Activated CD8-positive, alpha-beta T cell treated with anti-CD3 and anti-CD28 coated beads, Interleukin-2, amount 10 ng/mL, durations not matched to agents 7 days and 5 days (primary cell): ENCODE results near the gene EHBP1. TPM values are rescaled to one million over a fixed set of nuclear protein-coding genes. Genes with fewer than 3 reads are reported as not detected.
"Not testable (repeated sequence)": the region's sequence is repeated elsewhere in the genome, so short reads cannot be mapped to it uniquely, and the experiment has no call there.

Experiments used
- ATAC-seq: fragments of 150-1000 bp; cut with Tn5 transposase; one replicate; pipeline ENCODE4 v1.10.0; 2021; ENCODE audit warnings: moderate library complexity
- CTCF ChIA-PET: fragments of 350-600 bp; sonication (Branson Sonifier 250); formaldehyde crosslinking; loops from one replicate; lab custom pipeline; 2021; ENCODE audit warnings: antibody characterized with exemption; lab: Charles Lee
- POLR2A ChIA-PET: fragments of 350-600 bp; sonication (Branson Sonifier 250); formaldehyde crosslinking; loops from one replicate; lab custom pipeline; 2021; ENCODE audit warnings: antibody characterized with exemption; lab: Charles Lee
- DNase-seq: peaks from one replicate; pipeline ENCODE4 v3.0.0-alpha.2; 2020
- H3K27ac Mint-ChIP-seq: one replicate; pipeline ENCODE4 v1.8.0; 2021; ENCODE audit warnings: mild to moderate bottlenecking, mixed read lengths
- H3K27me3 Mint-ChIP-seq: one replicate; pipeline ENCODE4 v1.8.0; 2021; ENCODE audit warnings: low read depth, mixed read lengths
- H3K36me3 Mint-ChIP-seq: one replicate; pipeline ENCODE4 v1.8.0; 2021; ENCODE audit warnings: low read depth, mixed read lengths
- H3K4me1 Mint-ChIP-seq: one replicate; pipeline ENCODE4 v1.8.0; 2021; ENCODE audit warnings: low read depth, mixed read lengths
- H3K4me3 Mint-ChIP-seq: one replicate; pipeline ENCODE4 v1.8.0; 2021; ENCODE audit warnings: mild to moderate bottlenecking, mixed read lengths
- H3K9me3 Mint-ChIP-seq: one replicate; pipeline ENCODE4 v1.8.0; 2022; ENCODE audit warnings: mixed read lengths; ENCODE audit not compliant: insufficient read depth
- total RNA-seq, 2 experiments: library from RNA; stranded (reverse); gene quantifications; one replicate each; pipeline ENCODE4 v1.2.3, GENCODE V29; 2021

The EHBP1 gene
- total RNA-seq, 2 experiments from 2014 or later, result 23.4 to 26.3 TPM

- CTCF ChIA-PET, result no interaction called here
- Mint-ChIP-seq H3K27ac (no peak overlapping the region), H3K36me3 (no peaks in the 10 kb centered on the region), H3K4me1 (peaks cover 4% of the 10 kb centered on the region), H3K27me3 (no peaks in the 10 kb centered on the region), H3K4me3 (no peak overlapping the region), H3K9me3 (no peaks in the 10 kb centered on the region)
- DNase-seq (no peak), ATAC-seq (no peak)
- POLR2A ChIA-PET, result no interaction called here
These were observed 36.6 kb downstream of the EHBP1 start for GRCh38 chr2:62741954-62742722.

DNA sequence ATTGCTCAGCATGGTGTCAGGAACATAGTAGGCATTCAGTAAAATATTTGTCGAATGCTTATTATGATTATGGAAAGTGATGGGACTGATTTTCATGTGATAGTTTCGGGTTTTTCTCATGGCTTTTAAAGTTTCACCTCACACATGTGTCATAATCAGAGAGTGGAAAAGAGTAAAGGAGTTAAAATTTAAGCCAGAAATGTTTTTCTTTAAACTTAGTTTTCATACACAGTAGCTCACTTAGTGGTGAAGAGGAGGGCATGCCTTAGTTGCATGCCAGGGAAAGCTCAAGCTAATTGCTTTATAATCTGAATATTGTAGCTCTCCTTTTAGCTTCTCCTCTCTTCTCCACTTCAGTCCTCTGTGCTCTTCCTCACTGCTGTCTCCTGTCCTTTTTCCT, 38.0 kb downstream of the EHBP1 start:
- ATAC-seq, result no peak
- no peaks in the 10 kb centered on the region for H3K36me3 Mint-ChIP-seq
- H3K4me1 Mint-ChIP-seq, result peaks cover 4% of the 10 kb centered on the region
- H3K4me3 Mint-ChIP-seq, result no peak overlapping the region
- POLR2A ChIA-PET, result no interaction called here
- no peak overlapping the region for H3K27ac Mint-ChIP-seq
- CTCF ChIA-PET, result no interaction called here
- no peak for DNase-seq
- H3K9me3 Mint-ChIP-seq, result no peaks in the 10 kb centered on the region
- no peaks in the 10 kb centered on the region for H3K27me3 Mint-ChIP-seq

DNA sequence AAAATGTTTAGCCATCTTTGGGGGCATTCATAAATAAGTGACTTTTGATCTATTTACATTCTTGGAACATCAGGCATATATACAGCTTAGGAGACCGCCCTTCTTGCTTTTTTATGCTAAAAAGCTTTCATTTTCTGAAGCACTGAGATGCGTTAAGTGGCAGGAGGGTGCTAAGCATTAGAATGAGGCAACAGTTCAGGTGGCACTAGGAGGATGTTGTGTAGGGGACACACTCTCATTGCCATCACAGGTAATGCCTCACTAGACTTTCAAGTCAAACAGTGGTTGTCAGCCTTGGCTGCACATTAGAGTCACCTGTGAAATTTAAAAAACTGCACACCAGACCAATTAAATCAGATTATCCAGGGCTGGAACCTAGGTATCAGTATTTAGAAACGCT, 39.1 kb downstream of the EHBP1 start:
- no peak for ATAC-seq
- H3K4me3 Mint-ChIP-seq, result no peak overlapping the region

DNA sequence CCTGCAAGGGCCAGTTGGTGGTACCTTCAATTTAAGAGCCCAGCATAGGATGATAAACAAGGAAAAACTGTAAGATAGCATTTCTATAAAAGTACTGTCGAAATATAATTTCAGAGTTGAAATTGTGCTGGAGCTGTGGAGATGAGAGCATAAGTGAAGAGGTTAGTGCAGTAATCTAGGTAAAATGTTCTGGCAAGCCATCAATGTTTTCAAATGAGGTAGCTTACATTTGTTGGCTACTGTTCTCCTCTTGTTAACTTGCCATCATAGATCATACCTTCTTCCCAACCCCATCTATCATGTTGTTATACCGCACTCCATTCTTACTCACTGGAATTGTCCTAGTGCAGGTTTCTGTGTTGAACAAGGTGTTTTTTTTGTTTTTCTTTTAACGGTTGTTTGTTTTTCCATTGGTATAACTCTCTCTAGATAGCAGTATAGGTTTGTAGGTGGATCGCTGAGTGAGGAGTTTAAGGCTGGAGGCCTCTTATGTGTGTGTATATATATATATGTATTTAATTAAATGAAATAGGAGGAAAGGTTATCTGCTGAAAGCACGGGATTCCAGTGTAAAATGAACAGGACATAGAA, 40.5 kb downstream of the EHBP1 start:
- ATAC-seq (no peak), DNase-seq (no peak)
- no peak overlapping the region for H3K4me3 Mint-ChIP-seq
- no peaks in the 10 kb centered on the region for H3K4me1 Mint-ChIP-seq
- no peak overlapping the region for H3K27ac Mint-ChIP-seq
- H3K9me3 Mint-ChIP-seq, result no peaks in the 10 kb centered on the region
- POLR2A ChIA-PET, result no interaction called here
- no peaks in the 10 kb centered on the region for H3K27me3 Mint-ChIP-seq
- peaks cover 9% of the 10 kb centered on the region for H3K36me3 Mint-ChIP-seq
- CTCF ChIA-PET, result no interaction called here

More for the DNA sequence above, 39.1 kb downstream of the EHBP1 start:
- Mint-ChIP-seq H3K36me3 (peaks cover 1% of the 10 kb centered on the region), H3K9me3 (no peaks in the 10 kb centered on the region), H3K4me1 (no peaks in the 10 kb centered on the region), H3K27ac (no peak overlapping the region), H3K27me3 (no peaks in the 10 kb centered on the region)
- ChIA-PET CTCF (no interaction called here), POLR2A (interaction anchor here (0.6 kb wide), 1 partner anchor 181 kb away, joined by 3 read pairs; no protein-coding TSS in a partner anchor)
- DNase-seq, result no peak

DNA sequence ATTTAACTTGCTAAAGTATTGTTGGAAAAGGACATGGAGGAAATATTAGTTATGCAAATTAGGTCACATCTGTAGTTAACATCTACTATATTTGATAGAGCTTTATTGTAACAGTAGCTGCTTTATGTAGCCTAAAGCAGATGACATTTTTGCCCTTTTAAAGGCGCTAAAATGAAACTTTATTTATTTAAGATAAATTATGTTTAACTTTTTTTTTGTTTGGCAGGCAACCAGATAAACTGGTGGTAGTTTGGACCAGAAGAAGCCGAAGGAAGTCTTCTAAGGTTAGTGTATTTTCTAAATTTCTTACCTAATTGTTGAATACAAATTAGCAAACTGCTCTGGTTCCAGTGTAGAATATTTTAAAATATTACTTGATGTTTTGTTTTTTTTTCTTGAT, 41.7 kb downstream of the EHBP1 start:
- H3K4me3 Mint-ChIP-seq, result no peak overlapping the region
- CTCF ChIA-PET, result no interaction called here
- DNase-seq, result no peak

GRCh38 chr2:62747876-62748275, 42.4 kb downstream of the EHBP1 start:
- DNase-seq (no peak), ATAC-seq (no peak)
- Mint-ChIP-seq H3K4me3 (no peak overlapping the region), H3K9me3 (peaks cover 4% of the 10 kb centered on the region), H3K4me1 (no peaks in the 10 kb centered on the region), H3K27me3 (no peaks in the 10 kb centered on the region), H3K36me3 (peaks cover 14% of the 10 kb centered on the region), H3K27ac (no peak overlapping the region)
- ChIA-PET POLR2A (no interaction called here), CTCF (no interaction called here)

More for the DNA sequence above, 41.7 kb downstream of the EHBP1 start:
- ATAC-seq, result no peak
- no peaks in the 10 kb centered on the region for H3K27me3 Mint-ChIP-seq
- peaks cover 3% of the 10 kb centered on the region for H3K9me3 Mint-ChIP-seq
- H3K27ac Mint-ChIP-seq, result no peak overlapping the region
- peaks cover 12% of the 10 kb centered on the region for H3K36me3 Mint-ChIP-seq
- no peaks in the 10 kb centered on the region for H3K4me1 Mint-ChIP-seq
- POLR2A ChIA-PET, result no interaction called here

DNA sequence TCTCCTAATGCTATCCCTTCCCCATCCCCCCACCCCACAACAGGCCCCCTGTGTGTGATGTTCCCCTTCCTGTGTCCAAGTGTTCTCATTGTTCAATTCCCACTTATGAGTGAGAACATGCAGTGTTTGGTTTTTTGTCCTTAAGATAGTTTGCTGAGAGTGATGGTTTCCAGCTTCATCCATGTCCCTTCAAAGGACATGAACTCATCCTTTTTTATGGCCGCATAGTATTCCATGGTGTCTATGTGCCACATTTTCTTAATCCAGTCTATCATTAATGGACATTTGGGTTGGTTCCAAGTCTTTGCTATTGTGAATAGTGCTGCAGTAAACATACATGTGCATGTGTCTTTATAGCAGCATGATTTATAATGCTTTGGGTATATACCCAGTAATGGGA, 43.6 kb downstream of the EHBP1 start:
- Mint-ChIP-seq H3K9me3 (peaks cover 12% of the 10 kb centered on the region), H3K36me3 (peaks cover 14% of the 10 kb centered on the region)
- ATAC-seq, CTCF ChIA-PET, H3K27ac Mint-ChIP-seq, DNase-seq, H3K4me3 Mint-ChIP-seq, POLR2A ChIA-PET, H3K4me1 Mint-ChIP-seq, H3K27me3 Mint-ChIP-seq: not testable (repeated sequence)

- CTCF ChIA-PET, result no interaction called here
- Mint-ChIP-seq H3K9me3 (peaks cover 11% of the 10 kb centered on the region), H3K36me3 (peaks cover 7% of the 10 kb centered on the region), H3K27ac (no peak overlapping the region), H3K4me1 (peaks cover 3% of the 10 kb centered on the region), H3K4me3 (no peak overlapping the region), H3K27me3 (no peaks in the 10 kb centered on the region)
- POLR2A ChIA-PET, result no interaction called here
- ATAC-seq, result no peak
- DNase-seq, result no peak
These were observed 51.5 kb downstream of the EHBP1 start for GRCh38 chr2:62757029-62757428.

GRCh38 chr2:62760026-62760425, 54.5 kb downstream of the EHBP1 start:
- H3K36me3 Mint-ChIP-seq, result peaks cover 2% of the 10 kb centered on the region
- H3K9me3 Mint-ChIP-seq, result no peaks in the 10 kb centered on the region
- H3K4me1 Mint-ChIP-seq, result no peaks in the 10 kb centered on the region
- no peaks in the 10 kb centered on the region for H3K27me3 Mint-ChIP-seq
- POLR2A ChIA-PET, result no interaction called here
- H3K4me3 Mint-ChIP-seq, result no peak overlapping the region
- CTCF ChIA-PET, result no interaction called here
- H3K27ac Mint-ChIP-seq, result no peak overlapping the region
- no peak for ATAC-seq
- DNase-seq, result no peak

GRCh38 chr2:62760555-62760954, 55.0 kb downstream of the EHBP1 start:
- H3K27ac Mint-ChIP-seq, result no peak overlapping the region
- no peaks in the 10 kb centered on the region for H3K9me3 Mint-ChIP-seq
- H3K4me1 Mint-ChIP-seq, result no peaks in the 10 kb centered on the region
- ATAC-seq, result no peak
- H3K4me3 Mint-ChIP-seq, result no peak overlapping the region
- no peak for DNase-seq
- H3K27me3 Mint-ChIP-seq, result no peaks in the 10 kb centered on the region
- no peaks in the 10 kb centered on the region for H3K36me3 Mint-ChIP-seq
- ChIA-PET POLR2A (no interaction called here), CTCF (no interaction called here)

DNA sequence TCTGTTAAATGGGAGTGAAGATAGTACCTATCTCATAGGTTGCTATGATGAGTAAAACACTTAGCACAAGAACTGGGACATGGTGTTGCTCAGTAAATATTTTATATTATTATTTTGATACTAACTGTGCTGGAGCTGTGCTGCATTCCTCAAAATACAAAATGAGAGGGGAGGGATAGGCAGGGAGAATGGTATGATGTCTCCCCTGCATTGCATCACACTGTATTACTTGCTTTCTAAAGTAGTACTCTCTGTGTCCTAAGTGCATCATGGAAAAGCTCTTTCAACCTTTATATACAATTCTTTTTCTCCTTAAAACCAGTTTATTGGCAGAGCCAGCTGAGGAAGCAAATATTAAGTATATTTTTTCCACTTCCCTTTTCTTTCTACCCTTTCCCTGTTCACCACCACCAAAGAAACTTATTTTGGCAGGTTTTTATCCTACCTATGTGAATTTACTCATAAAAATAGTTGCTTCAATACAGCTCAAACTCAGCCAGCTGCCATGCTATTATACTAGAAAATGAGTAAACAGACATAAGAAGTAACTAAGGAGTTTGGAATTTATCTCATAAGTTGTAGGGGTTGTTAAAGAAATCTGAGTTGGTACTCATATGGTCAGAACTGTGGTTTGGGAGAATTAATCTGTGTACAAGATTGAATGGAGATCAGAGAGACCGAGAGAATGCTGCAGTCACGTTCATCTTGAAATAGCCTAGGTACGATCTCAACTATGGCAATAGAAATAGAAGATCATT, 60.3 kb downstream of the EHBP1 start:
- POLR2A ChIA-PET, result no interaction called here
- CTCF ChIA-PET, result interaction anchor here (1.1 kb wide), 2 partner anchors 308 to 309 kb away, joined by 3 read pairs; no protein-coding TSS in a partner anchor

DNA sequence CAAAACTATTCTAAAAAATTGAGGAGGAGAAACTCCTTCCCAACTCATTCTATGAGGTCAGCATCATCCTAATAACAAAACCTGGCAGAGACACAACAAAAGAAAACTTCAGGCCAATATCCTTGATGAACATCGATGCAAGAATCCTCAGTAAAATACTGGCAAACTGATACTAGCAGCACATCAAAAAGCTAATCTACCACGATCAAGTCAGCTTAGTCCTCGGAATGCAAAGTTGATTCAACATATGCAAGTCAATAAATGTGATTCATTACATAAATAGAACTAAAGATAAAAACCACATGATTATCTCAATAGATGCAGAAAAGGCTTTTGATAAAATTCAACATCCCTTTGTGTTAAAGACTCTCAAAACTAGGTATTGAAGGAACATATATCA, 63.1 kb downstream of the EHBP1 start:
- ATAC-seq (no peak), DNase-seq (no peak)
- H3K9me3 Mint-ChIP-seq, result no peaks in the 10 kb centered on the region
- H3K36me3 Mint-ChIP-seq, result no peaks in the 10 kb centered on the region
- CTCF ChIA-PET, result interaction anchor here (1.4 to 1.9 kb wide), 2 partner anchors 311 to 313 kb away, joined by 4 to 6 read pairs; no protein-coding TSS in a partner anchor
- no peak overlapping the region for H3K27ac Mint-ChIP-seq
- no peaks in the 10 kb centered on the region for H3K4me1 Mint-ChIP-seq
- POLR2A ChIA-PET, result no interaction called here
- no peak overlapping the region for H3K4me3 Mint-ChIP-seq
- H3K27me3 Mint-ChIP-seq, result no peaks in the 10 kb centered on the region

More for the DNA sequence above, 60.3 kb downstream of the EHBP1 start:
- H3K4me3 Mint-ChIP-seq, result no peak overlapping the region
- no peaks in the 10 kb centered on the region for H3K27me3 Mint-ChIP-seq
- no peak for DNase-seq
- no peak overlapping the region for H3K27ac Mint-ChIP-seq
- no peaks in the 10 kb centered on the region for H3K4me1 Mint-ChIP-seq
- no peak for ATAC-seq
- H3K9me3 Mint-ChIP-seq, result no peaks in the 10 kb centered on the region
- no peaks in the 10 kb centered on the region for H3K36me3 Mint-ChIP-seq
